Hippocampal formation (tissue), 2 donors: ENCODE data around the gene RANGRF.
"Not testable (repeated sequence)": the region's sequence is repeated elsewhere in the genome, so short reads cannot be mapped to it uniquely, and the experiment has no call there.

Source experiments
- DNase-seq, 2 donors: peaks; one replicate each; lab custom pipeline; 2025; lab: John Stamatoyannopoulos, UW

Gene RANGRF

GRCh38 chr17:8288336-8289102 is at the start of gene RANGRF:
RANGRF (plus strand) TSS chr17:8288670; CDS start chr17:8288789, 119 bp downstream.
- DNase-seq: peak; percentile 80 to 84

- DNase-seq: no peak
Measured at GRCh38 chr17:8243827-8244226, 44.6 kb upstream of the RANGRF start.

- no peak for DNase-seq
Measured at GRCh38 chr17:8244768-8245167, 43.7 kb upstream of the RANGRF start.

DNA sequence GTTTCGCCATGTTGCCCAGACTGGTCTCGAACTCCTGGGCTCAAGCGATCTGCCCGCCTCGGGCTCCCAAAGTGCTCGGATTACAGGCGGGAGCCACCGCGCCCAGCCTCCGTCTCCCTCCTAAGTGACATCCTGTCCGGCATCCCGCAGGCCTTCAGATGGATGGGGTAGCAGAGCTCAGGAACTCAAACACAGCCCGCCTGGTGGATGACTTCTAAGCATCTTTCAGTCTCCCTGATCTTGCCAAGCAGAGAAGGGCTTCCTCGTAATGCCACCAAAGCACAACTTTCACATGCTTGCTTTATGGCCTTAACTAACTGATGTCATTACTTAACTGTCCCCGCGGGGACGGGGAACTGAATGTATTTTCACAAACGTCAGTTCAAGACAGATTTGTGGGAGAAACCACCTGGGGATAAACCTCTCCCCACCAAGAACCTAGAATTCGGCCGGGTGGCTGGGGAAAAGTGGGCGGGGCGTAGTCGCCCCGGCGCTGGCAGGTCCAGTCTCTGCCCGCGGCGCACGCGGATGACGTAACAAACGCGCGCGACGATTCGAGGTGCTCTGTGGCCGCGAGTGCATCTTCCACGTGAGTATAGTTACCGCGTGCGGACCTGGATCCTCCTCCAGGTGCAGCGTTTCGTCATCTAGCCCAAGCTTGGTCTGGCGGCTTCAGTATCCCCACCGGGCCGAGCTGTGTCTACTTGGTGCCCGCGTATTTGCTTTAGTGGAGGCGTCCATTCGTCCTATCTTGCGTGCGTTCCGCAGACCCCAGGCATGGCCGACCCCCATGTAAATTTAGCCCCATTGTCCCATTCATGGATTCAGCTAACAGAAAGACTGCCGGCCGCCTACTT is 39.5 kb upstream of the RANGRF start, which contains the start of gene PFAS:
Gene PFAS, plus strand, starts transcription at position 539 of the 857 bp plus-strand sequence. CDS start 4,649 bp downstream, outside the sequence.
- peak; percentile 78 to 88 for DNase-seq

GRCh38 chr17:8249621-8250500 is 38.6 kb upstream of the RANGRF start:
- no peak for DNase-seq

GRCh38 chr17:8251411-8251810 is 37.1 kb upstream of the RANGRF start:
- DNase-seq: not testable (repeated sequence)

- DNase-seq: no peak
Measured at GRCh38 chr17:8253801-8254200, 34.7 kb upstream of the RANGRF start.

DNA sequence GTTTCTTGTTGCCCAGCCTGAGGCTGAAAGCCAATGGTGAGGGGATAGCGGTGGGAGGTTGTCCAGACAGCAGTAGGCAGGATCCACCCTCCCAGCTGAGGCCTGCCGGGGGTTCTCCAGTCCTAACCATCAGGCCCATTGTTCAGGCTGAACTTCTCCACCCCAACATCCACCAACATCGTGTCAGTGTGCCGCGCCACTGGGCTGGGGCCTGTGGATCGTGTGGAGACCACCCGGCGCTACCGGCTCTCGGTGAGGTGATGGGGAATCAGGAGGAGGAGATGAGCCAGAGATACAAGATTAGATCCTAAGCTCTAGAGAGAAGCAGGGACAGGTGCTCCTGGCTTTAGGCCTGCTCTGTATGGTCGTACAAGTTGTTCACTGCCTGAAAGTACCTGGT is 33.6 kb upstream of the RANGRF start:
- DNase-seq: no peak

GRCh38 chr17:8255499-8255898 is 33.0 kb upstream of the RANGRF start:
- no peak for DNase-seq

DNA sequence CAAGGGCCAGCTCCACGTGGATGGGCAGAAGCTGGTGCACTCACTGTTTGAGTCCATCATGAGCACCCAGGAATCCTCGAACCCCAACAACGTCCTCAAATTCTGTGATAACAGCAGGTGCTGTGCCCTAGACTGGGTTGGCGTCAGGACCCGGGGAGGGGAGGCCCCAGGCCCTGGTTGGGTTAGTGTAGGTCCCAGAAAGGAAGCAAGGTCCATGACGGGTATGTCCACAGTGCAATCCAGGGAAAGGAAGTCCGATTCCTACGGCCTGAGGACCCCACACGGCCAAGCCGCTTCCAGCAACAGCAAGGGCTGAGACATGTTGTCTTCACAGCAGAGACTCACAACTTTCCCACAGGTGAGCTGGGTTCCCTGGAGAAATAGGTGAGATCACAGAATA is 32.2 kb upstream of the RANGRF start:
- DNase-seq: no peak

- DNase-seq: no peak
Measured at GRCh38 chr17:8256691-8257090, 31.8 kb upstream of the RANGRF start.

DNA sequence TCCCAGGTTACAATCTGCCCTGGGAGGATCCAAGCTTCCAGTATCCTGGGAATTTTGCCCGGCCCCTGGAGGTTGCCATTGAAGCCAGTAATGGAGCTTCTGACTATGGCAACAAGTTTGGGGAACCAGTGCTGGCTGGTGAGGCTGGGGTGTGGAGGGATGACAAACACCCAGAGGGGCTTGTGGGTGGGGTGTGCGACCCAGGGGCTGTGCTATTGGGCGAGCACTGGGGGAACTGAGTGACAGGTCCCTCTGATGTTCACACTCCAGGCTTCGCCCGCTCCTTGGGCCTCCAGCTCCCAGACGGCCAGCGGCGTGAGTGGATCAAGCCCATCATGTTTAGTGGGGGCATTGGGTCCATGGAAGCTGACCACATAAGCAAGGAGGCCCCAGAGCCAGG is 30.7 kb upstream of the RANGRF start:
- DNase-seq: no peak

- DNase-seq: no peak
Measured at GRCh38 chr17:8264320-8264719, 24.1 kb upstream of the RANGRF start.

GRCh38 chr17:8264836-8265542 is 23.5 kb upstream of the RANGRF start:
- no peak for DNase-seq

- DNase-seq: no peak
Measured at GRCh38 chr17:8266648-8267479, 21.6 kb upstream of the RANGRF start.

GRCh38 chr17:8267480-8268147 is 20.9 kb upstream of the RANGRF start:
- no peak for DNase-seq

- no peak for DNase-seq
Measured at GRCh38 chr17:8268550-8269298, 19.7 kb upstream of the RANGRF start.

GRCh38 chr17:8272421-8272820 is 16.0 kb upstream of the RANGRF start:
- DNase-seq: no peak

- no peak for DNase-seq
Measured at GRCh38 chr17:8273884-8274444, 14.5 kb upstream of the RANGRF start.
